Non-pigmented ciliary epithelial cell (primary cell): ENCODE measurements around the gene THBS4.
A peak's percentile ranks its signal among the peaks of the same experiment; 100 is the strongest.

Experiments
- DNase-seq: peaks from one replicate; pipeline ENCODE4 v3.0.0-alpha.2; 2010; ENCODE audit warnings: low read depth

THBS4 gene

GRCh38 chr5:80034962-80035821 lies at the start of gene THBS4:
Gene THBS4 (plus strand): TSS chr5:80035348. CDS start chr5:80035538, 190 bp downstream.
- no peak for DNase-seq

- no peak for DNase-seq
Measured at GRCh38 chr5:79986260-79986659, 48.9 kb upstream of the THBS4 start.

- no peak for DNase-seq
Measured at GRCh38 chr5:79990205-79990597, 44.9 kb upstream of the THBS4 start.

DNA sequence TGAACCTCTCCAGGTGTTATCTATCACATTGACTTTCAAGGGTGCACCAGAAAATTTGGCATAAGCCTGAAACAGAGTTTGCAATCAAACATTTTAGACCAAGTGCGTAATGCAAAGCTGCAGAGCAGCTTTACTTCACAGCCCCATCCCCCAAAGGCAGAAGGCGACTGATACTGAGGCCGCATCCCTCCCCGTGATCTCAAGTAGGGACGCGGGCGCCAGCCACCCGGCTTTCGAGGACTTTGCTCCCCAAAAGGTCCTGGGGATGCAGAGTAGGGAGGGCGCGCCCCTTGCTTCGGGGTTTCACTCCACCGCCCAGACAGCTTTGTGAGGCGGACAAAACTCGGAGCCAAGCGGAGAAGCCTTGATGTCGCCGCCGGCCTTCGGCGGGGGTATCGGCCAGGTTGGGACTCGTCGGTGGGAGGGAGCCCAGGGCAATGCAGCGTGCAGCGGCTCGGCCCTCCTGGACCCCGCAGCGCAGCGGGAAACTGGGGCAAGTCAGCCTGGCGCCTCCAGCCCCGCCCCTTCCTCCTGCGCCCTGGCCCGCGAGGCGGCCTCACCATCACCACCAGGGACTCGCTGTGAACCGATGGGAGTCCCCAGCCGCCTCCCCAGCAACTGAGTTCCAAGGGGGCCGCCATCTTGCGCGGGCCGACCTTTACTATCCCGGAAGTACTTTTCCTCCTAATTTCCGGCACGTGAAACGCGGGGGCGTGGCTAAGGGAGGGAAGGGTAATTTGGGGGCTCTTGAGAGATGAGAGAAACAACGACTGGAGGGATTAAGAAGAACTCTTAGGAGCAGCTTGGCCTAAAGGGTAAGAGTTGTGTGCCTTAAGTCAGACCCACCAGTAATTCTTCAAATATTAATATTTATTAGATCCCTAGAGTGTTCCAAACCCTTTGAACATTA lies 44.3 kb upstream of the THBS4 start, which contains the start of gene MTX3:
Gene MTX3 (minus strand): TSS at position 665 of the 910 bp plus-strand sequence. CDS start 24 bp downstream, at position 641.
- peak; percentile 36 for DNase-seq

- no peak for DNase-seq
Measured at GRCh38 chr5:79992891-79993657, 42.1 kb upstream of the THBS4 start.

DNA sequence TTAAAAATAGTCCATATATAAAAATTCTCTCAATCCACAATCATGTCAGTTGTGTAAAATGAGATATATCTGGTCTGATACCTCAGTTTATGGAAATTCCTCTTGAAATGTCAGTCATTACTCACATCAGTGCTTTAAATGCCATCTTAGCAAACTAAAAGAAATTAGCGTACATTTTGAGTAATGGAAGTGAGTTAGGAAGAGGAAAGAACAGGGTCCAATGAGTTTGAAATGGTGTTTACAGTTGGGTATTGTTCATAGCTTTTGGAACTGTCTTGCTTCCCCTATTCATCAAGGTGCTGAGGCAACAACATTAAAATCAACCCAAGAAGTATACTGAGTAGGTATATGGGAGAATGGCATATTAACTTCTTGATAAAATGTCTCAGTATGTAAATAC lies 35.4 kb upstream of the THBS4 start:
- no peak for DNase-seq

DNA sequence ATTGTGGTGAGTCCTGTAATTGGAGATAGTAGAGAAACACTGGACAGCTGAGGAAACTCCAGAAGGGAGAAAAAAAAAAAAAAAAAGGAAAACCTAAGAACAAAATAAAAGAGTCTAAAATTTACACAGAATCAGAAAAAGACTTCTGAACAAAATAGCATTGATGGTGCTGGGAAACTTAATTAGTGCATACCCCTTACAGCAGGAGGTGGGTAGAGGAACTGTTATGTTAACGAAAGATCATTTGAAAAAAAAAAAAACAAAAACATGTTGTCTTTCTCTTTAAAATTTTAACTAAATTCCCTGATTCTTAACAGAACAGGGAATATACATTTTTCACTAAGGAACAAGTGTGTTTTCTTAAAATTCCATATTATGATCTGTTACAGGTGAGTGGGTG lies 32.5 kb upstream of the THBS4 start:
- no peak for DNase-seq

DNA sequence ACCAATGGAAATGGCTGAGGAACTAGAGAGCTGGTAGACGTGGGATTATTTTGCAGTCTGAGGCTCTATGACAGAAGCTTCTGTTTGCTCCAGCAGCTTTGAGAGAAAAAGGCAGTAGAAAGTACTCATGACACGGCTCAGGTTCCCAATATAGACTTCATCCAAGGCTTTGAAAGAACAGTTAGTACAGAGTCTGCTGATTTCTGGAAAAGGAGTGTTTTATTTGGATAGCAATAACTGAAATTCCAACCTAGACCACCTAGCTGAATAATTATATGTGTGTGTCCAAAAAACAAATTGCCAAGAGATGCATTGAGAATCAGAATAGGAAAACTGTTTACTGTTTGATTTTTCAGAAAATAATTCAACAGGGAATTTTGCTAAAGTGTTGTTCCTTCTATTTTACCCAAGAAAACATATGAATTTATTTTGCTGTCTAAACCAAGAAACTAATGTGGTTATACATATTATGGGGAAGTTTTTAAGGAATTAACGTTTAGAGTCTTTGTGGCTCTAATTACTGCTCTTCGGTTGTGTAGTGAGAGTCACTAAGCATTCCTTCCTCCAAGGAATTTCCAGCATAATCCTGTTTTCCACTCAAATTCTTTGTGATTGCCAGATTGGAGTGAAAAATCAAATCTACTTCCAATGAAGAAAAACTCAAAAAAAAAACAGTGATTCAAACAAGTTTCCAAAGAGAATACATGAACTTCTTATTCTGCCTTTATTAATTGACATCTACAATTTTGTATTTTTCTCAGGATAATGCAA lies 26.0 kb upstream of the THBS4 start:
- DNase-seq = no peak

DNA sequence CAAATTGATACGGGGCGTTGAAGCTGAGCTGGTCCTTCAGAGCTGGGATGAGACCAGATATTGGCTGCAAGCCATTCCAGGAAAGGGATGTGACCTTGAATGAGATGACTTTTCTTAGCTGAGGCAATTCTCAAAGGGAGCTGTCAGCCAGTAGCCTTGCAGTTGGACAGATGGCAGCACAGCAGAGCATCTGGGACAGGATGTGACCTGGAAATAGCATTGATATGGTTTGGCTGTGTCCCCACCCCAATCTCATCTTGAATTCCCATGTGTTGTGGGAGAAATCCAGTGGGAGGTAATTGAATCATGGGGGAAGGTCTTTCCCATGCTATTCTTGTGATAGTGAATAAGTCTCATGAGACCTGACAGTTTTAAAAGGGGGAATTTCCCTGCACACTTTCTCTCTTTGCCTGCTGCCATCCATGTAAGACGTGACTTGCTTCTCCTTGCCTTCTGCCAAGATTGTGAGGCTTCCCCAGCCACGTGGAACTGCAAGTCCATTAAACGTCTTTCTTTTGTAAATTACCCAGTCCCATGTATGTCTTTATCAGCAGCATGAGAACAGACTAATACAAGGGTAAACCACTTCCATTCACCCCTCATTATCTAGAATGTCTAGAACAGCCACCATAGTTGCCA lies 24.3 kb upstream of the THBS4 start:
- DNase-seq = no peak

DNA sequence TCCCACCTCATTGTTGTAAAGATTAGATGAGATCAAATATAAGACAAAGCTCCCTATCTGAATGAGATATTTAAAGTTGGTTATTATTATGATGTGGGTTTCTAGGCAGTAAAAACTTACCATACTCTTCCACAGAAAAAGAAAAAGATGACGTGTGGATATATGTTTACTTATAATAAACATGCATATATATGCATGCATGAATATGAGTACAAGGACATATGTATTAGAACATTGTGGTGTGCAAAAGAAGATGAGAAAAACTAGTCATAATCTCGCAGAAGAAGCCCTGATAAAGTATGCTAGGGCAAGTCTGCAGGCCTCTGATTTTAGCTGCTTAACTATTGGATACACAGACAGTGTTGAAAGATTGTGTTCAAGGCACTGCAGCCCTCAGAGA lies 10.1 kb upstream of the THBS4 start:
- DNase-seq = no peak

DNA sequence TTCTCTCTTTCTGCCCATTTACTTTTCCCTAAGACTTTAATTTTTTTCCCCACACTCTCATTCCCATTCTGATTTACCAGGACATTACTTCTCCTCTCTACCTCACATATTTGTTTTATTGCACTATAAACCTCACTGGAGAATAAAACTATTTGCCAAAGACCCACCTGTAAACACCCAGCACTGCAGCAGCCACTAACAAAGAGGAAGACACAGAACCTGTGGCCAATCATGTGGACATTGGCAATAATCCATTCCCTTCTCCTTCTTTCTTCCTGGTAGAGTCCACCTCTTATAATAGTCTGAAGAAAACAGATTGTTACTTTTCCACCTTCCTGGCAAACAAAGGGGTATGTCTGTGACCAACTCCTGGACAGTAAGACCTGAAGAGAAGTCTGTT lies 8.3 kb upstream of the THBS4 start:
- DNase-seq = no peak

GRCh38 chr5:80031109-80031508 lies 4.0 kb upstream of the THBS4 start:
- DNase-seq = no peak

- no peak for DNase-seq
Measured at GRCh38 chr5:80033513-80033912, 1.6 kb upstream of the THBS4 start.

GRCh38 chr5:80034559-80034958 lies 589 bp upstream of the THBS4 start:
- DNase-seq = no peak

DNA sequence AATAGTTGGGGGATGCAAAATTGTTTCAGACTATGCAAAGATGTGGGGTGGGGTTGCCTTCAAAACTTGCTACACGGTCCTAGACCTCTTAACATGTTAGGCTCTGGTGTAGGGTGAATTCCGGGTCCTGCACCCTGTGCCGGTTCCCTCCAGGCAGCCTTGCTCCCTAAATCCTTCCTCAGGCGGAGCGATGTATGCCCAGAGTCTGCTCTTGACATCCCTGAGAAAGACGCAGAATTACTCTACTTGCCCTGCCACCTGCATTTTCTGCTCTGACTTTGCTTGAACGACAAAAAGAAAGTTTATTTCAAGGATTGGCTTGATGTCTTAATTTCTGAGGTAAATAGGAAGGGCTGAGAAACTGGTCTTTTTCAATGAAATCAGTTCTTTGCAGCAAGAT lies 691 bp downstream of the THBS4 start:
- DNase-seq = no peak

DNA sequence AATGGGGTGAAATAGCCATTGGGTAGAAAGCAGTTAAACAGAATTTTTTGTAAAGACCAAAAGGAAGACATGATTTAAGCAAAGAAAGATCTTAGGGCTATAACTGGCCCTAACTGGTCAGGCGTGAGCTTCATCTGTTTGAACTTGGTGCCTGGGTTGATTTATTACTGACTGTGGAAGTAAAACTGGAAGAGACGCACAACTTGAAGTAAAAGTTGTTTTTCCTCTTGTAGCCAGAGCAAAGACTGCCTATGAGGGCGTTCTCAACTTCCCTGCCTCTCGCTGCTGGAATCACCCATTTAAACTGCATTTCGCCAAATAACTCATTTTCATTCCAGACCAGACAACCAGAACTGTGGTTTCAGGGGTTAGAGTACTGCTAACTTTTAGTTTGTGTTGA lies 1.5 kb downstream of the THBS4 start:
- no peak for DNase-seq

- no peak for DNase-seq
Measured at GRCh38 chr5:80037366-80037765, 2.2 kb downstream of the THBS4 start.

DNA sequence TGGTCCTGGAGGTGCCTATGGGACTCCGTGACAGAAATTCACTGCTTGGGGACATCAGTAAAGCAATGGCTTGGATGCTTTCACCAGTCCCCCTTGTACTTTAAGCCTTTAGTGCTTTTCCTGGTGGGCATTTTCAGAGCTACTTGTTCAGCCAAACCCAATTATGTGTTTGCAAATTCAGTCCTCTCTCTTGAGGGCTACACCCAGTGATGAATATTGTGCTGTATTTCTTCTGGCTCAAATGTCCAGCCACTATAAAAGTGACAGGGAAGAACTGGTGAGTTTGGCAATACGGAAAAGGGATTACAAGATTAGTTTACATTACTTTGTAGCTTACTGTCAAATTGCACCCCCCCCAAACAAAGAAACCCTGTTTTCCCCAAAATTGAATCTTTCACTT lies 4.5 kb downstream of the THBS4 start:
- no peak for DNase-seq

DNA sequence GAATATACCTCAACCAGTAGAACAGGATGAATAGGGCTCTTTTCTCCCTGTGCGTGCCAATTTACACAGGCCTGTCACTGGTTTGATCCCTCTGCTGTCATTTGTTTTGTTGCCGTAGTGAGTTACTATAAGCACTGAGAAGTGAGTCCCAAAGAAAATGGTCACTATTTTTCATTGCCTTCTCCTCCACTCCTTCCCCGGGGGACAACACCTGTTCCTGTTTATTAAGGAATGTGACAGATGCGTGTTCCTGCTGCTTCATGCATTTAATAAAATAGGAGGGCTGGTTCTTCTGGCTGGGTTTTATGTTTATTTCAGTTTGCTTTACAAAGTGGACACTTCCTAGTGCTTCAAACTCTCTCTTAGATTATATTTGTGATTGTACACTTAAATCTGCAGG lies 6.4 kb downstream of the THBS4 start:
- DNase-seq = no peak

DNA sequence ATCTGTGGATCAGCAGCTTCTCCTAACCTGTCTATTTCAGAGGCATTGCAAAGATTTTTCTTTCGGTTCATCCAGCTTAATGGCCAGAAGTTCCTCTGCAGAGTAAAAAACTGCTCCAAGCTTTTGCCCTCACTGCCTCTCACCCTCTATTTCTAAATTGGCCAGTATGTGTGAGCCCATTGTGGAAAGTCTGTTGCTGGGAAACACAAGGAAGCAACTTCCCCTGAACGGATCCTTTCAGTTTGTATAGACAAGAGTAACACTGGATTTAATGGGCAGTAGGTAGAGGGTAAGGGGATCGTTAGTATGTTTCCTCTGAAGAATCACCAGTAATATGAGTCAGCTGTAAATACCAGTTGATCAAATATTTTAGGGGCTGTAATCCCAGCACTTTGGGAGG lies 7.2 kb downstream of the THBS4 start:
- DNase-seq = no peak

DNA sequence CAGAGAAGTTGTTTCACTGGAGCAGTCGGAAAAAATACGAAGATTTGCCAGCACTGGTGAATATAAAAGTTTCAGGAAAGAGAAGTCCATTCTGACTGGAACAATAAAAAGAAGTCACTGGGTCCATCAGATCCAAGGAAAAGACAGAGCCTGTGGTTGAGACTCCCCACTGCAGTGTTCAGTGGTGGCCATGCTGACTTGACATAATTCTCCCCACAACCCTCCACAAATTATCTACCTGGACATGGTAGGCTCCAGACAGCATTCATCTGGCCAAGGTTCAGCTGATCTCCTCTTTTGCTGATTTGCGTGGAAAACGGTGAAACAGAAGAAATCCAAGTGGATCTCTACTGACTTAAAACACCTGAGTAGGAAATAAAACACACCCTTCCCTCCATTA lies 8.0 kb downstream of the THBS4 start:
- no peak for DNase-seq
